Measurements from ENCODE around the gene HES4. TPM values are rescaled to one million over a fixed set of nuclear protein-coding genes. Genes with fewer than 3 reads are reported as not detected.

Gene HES4
- total and polyA plus RNA-seq, 10 of the 15 experiments (the other 5 are each of a cell fraction or from before 2014, with no cell fraction given): 0.44 to 1.7 (median 0.85) TPM; not detected in 5

DNA sequence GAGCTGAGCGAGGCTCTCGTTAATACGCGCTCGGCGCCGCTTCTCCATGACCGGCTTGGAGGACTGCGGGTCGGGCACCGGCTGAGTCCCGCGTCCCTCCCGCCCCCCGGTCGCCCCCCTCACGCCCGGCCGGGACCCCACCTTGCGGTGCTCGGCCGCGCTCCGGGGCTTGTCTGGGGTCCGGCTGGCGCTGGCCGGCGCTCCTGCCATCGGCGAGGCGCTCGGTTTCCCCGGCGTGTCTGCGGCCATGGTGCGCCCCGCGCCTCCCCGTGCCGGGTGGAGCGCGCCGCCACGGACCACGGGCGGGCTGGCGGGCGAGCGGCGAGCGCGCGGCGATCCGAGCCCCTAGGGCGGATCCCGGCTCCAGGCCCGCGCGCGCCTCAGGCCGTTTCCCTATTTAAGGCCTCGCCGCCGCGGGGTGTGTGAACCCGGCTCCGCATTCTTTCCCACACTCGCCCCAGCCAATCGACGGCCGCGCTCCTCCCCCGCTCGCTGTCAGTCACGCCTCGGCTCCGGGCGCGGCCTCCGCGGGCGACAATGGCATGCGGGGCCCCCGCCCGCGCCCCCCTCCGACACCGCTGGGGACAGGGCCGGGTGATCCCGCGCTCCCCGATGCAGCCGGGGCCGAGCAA, at the start of gene HES4 (continued):
- TF ChIP-seq EGR1 (IDR thresholded peaks at IDR 0.05; ENCODE audit: borderline replicate concordance in 1 of 2, low read depth in 2 of 2, low read length in 2 of 2) (peak in 1 of 2 experiments; percentile 11; a peak in 1 of 3 replicates), SUZ12 (IDR thresholded peaks at IDR 0.05; ENCODE audit: unreplicated experiment) (peak; percentile 32), CBFB (IDR thresholded peaks at IDR 0.05; ENCODE audit: low read depth) (no peak), ZNF24 (IDR thresholded peaks at IDR 0.05) (0 out of 2 replicates have a peak, but pooled peaks have one; percentile 11), NFXL1 (IDR thresholded peaks at IDR 0.05; ENCODE audit: borderline replicate concordance) (no peak), RUNX3 (IDR thresholded peaks at IDR 0.05; ENCODE audit: low read length) (no peak), HDAC6 (IDR thresholded peaks at IDR 0.05; ENCODE audit: unreplicated experiment) (peak; percentile 67), ZNF217 (IDR thresholded peaks at IDR 0.05) (no peak)
- TF ChIP-seq, protein P1, sequence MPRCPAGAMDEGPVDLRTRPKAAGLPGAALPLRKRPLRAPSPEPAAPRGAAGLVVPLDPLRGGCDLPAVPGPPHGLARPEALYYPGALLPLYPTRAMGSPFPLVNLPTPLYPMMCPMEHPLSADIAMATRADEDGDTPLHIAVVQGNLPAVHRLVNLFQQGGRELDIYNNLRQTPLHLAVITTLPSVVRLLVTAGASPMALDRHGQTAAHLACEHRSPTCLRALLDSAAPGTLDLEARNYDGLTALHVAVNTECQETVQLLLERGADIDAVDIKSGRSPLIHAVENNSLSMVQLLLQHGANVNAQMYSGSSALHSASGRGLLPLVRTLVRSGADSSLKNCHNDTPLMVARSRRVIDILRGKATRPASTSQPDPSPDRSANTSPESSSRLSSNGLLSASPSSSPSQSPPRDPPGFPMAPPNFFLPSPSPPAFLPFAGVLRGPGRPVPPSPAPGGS (IDR thresholded peaks at IDR 0.05; ENCODE audit: borderline replicate concordance, insufficient read depth, low read depth, low read length, poor library complexity, severe bottlenecking): no peak
- TF ChIP-seq, protein P2, sequence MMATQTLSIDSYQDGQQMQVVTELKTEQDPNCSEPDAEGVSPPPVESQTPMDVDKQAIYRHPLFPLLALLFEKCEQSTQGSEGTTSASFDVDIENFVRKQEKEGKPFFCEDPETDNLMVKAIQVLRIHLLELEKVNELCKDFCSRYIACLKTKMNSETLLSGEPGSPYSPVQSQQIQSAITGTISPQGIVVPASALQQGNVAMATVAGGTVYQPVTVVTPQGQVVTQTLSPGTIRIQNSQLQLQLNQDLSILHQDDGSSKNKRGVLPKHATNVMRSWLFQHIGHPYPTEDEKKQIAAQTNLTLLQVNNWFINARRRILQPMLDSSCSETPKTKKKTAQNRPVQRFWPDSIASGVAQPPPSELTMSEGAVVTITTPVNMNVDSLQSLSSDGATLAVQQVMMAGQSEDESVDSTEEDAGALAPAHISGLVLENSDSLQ (IDR thresholded peaks at IDR 0.05): peak; percentile 93

DNA sequence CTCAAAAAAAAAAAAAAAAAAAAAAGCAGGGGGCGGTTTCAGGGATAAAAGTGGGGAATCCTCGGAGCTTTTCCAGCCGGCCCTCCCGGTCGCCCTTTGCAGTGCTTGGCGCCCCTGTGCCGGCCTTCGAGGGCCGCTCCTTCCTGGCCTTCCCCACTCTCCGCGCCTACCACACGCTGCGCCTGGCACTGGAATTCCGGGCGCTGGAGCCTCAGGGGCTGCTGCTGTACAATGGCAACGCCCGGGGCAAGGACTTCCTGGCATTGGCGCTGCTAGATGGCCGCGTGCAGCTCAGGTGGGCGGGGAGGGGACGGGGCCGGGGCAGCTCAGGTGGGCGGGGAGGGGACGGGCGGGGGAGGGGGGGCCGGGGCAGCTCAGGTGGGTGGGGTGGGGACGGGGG, 48.9 kb upstream of the HES4 start:
- in situ Hi-C loops (cut with MboI) (no loop called here), intact Hi-C loops (cut with micrococcal nuclease; ENCODE audit: unreplicated experiment) (no loop called here)
- WGBS (ENCODE audit: insufficient coverage, insufficient replicate concordance, low lambda C conversion rate, missing lambda C conversion rate): 93% methylated on average over 16 of the region's 28 CpGs
- FAIRE-seq: no peak
- H3K4me1 ChIP-seq (ENCODE audit: control insufficient read depth, insufficient read depth, low read length): peaks cover 5% of the 10 kb centered on the region; the same call in 1 of the 2 replicates
- POLR2A ChIA-PET: interaction anchor here (0.6 to 0.8 kb wide), 2 partner anchors 15 to 173 kb away, joined by 4 to 9 read pairs; no protein-coding TSS in a partner anchor
- no peaks in the 10 kb centered on the region for H3K27me3 ChIP-seq (replicated peaks in 1 of 2; ENCODE audit: control insufficient read depth in 2 of 2, insufficient read depth in 2 of 2, low read length in 1 of 2)
- ATAC-seq: no peak
- no peaks in the 10 kb centered on the region for H3K79me2 ChIP-seq (ENCODE audit: control insufficient read depth, insufficient read depth, low read length)
- CTCF ChIA-PET: no interaction called here
- RAD21 ChIA-PET (ENCODE audit: unreplicated experiment): no interaction called here
- H3K9ac ChIP-seq (ENCODE audit: control insufficient read depth, insufficient read depth, low read length): no peak overlapping the region
- H4K20me1 ChIP-seq (ENCODE audit: control insufficient read depth, insufficient read depth): no peaks in the 10 kb centered on the region
- H3K27ac ChIP-seq (ENCODE audit: control insufficient read depth, insufficient read depth): no peak overlapping the region
- no peak overlapping the region for H2AFZ ChIP-seq (ENCODE audit: control insufficient read depth, low read depth, low read length)
- no peak overlapping the region for H3K4me2 ChIP-seq (ENCODE audit: control insufficient read depth, insufficient read depth)
- TF ChIP-seq EZH2 (IDR thresholded peaks at IDR 0.05; ENCODE audit: borderline replicate concordance, control insufficient read depth, low read depth, low read length) (no peak), WRNIP1 (IDR thresholded peaks at IDR 0.05; ENCODE audit: borderline replicate concordance, low read depth, low read length) (no peak), PML (IDR thresholded peaks at IDR 0.05; ENCODE audit: low read length) (no peak), RAD51 (IDR thresholded peaks at IDR 0.05) (no peak)
- SMC1A ChIA-PET (ENCODE audit: uncharacterized antibody, unreplicated experiment): no interaction called here
- H3K4me3 ChIP-seq: no peak overlapping the region
- H3K36me3 ChIP-seq (ENCODE audit: control insufficient read depth in 2 of 2, insufficient read depth in 2 of 2, low read length in 1 of 2): peaks cover 3 to 23% of the 10 kb centered on the region in 2 experiments; a peak in 3 of 4 replicates
- DNase-seq (ENCODE audit: low read depth, low spot score): no peak
- no TSS peak for BruUV-seq (replicated peaks)
- H3K9me3 ChIP-seq (replicated peaks; ENCODE audit: control insufficient read depth, insufficient read depth, low read length): no peaks in the 10 kb centered on the region

Data from GM12878 (cell line).